Middle frontal gyrus (tissue), 1 donor: ENCODE results near the gene SRSF7.
"Not testable (repeated sequence)": the region's sequence is repeated elsewhere in the genome, so short reads cannot be mapped to it uniquely, and the experiment has no call there.

Experiments
- DNase-seq: peaks from one replicate; pipeline ENCODE4 v3.0.0-alpha.2; 2015; ENCODE audit warnings: low spot score; ENCODE audit errors: extremely low spot score

Gene SRSF7

DNA sequence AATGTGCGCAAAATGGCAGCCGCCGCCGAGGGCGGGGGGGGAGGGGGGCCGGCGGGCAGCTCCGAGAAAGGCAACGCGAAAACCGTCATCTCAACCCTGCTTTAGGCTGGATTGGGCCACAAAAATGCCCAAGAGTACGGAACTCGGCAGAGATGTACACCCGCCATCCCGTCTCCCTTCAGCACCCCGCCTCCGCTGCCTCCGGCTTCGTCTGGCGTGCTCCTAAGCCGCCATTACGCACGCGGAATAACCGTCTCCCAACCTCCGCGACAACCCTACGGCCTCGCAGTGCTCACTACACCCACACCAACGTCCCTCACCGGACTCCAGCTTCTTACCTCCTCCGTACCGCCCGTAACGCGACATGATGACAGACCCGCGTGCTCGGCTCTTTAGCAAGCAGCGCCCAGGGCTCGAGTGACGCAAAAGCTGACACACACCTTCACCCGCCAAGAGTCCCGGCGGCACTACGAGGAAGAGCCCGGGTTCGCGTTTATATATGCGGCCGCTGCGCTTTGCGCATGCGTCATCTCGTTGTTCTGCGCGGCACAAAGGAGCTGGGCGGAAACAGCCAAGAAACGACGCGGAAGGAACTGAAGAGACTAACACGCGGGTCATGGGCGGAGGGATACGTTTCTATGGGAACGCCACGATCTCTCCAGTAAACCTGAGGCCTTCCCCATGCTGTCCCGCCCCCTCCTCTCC, at the start of gene SRSF7:
Gene SRSF7 (minus strand): TSS at position 471 of the 705 bp plus-strand sequence. CDS start 105 bp downstream, at position 366.
- DNase-seq = peak; percentile 97

DNA sequence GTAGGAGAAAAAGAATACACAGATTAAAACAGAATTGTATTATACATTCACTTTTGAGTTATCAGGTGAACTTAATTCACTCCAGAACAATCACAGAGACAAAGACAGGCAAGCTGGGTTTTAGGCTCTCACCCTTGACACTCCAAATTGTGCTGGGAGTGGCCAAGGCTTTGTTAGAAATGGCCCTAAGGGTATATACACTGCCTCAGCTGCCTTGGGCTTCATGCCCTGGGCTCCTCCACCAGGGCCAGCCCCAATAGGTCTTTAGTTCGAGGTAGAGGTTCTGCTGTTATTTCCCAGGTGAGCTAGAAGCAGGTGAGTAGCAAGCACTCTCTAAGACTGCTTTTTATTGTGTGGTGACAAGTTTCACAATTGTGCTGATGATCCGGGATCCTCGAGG, 46.8 kb upstream of the SRSF7 start:
- DNase-seq = no peak

DNA sequence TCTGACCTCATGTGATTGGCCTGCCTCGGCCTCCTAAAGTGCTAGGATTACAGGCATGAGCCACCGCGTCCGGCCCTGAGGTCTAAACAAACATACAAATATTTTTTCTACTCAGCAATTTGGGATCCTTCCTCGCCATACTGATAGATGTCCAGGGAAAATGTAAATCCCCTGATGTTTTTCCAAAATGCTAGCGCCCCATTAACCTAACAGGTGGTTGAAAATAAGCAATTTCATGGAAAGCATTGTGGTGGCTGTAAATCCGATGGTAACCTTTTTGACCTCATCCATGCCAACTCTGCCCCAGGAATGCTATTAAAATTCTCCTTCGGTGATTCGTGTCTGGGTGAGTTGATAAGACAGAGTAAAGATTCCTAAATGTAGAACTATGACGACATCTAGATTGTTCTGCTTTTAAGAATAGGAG, 46.1 kb upstream of the SRSF7 start:
- no peak for DNase-seq

DNA sequence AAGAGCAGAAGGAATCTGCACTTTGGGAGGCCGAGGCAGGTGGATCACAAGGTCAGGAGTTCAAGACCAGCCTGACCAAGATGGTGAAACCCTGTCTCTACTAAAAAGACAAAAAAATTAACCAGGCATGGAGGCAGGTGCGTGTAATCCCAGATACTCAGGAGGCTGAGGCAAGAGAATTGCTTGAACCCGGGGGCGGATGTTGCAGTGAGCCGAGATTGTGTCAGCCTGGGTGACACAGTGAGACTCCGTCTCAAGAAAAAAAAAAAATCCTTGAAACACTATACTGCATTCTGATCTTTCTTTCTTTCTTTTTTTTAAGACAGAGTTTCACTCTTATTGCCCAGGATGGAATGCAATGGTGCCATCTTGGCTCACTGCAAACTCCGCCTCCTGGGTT, 43.9 kb upstream of the SRSF7 start:
- not testable (repeated sequence) for DNase-seq

DNA sequence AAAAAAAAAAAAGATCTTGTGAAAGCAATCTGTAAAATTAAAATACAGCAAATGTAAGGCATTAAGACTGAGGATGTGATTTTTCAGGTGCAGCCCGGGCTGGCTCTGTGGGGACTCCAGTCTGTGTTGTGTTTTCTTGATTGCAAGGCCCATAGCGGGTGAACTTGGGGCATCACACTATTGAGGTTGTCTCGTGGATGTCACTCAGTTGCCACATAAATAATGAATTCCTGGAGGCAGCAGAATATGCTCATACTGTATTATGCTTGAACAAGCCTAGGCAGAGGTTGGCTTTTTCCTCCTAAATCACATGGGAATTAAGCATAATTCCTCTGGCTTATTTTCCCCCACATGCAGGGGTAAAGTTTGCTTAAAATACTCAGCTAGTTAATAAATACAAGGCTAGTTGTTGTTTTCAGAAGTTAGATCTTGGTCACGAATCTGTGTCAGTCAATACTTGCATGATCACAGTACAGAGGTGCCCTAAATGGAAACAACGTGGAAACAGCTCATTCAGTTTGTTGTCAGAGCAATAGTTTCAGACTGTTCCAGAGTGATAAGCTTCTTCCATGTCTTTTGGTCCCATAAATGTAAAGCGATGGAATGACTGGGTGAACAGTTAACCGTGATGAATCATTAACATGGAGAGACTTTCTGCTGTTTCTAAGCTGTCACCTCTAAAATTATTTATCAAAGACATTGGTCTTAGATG, 43.2 kb upstream of the SRSF7 start:
- DNase-seq = no peak

DNA sequence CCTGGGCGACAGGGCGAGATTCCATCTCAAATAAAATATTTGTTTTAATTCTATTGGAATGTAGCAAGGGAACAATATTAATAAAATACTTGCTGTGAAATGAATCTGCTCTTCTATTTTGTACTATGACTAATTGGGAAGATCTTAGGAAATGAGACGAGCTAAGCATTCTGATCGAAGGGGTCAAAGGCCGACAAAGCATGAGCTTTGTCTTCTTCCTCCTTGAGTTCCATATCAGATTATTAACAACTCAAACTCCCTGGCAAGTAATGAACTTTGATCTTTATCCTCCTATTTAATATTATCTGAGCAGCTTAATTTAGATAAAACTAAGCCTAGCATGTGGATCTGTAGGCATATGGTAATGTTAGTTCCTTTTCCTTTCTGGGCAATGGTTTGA, 42.4 kb upstream of the SRSF7 start:
- DNase-seq = no peak

DNA sequence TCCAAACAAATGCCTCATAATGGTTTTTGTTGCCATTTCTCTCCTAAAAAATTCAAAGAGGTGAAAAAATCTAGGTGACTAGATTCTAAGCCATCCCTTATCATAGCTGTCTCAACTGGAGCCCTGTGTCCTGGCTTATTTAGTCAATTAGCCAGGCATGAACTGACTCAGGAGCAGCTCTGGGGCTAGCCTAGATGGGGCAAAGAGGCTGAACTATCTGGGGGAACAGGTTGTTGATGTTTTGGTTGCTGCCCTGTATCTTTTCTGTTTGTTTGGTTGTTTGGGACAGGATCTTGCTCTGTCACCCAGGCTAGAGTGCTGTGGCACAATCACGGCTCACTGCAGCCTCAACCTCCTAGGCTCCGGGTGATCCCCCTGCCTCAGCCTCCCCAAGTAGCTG, 41.6 kb upstream of the SRSF7 start:
- no peak for DNase-seq

DNA sequence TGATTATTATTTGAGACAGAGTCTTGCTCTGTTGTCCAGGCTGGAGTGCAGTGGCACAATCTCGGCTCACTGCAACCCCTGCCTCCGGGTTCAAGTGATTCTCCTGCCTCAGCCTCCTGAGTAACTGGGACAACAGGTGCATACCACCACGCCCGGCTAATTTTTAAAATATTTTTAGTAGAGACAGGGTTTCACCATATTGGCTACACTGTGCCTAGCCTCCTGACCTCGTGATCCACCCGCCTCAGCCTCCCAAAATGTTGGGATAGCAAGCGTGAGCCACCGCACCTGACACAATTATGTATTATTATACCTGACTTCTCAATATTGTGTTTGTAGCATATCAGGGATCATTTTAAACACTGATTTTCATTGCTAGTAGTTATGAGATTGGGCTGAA, 41.2 kb upstream of the SRSF7 start:
- DNase-seq = not testable (repeated sequence)

DNA sequence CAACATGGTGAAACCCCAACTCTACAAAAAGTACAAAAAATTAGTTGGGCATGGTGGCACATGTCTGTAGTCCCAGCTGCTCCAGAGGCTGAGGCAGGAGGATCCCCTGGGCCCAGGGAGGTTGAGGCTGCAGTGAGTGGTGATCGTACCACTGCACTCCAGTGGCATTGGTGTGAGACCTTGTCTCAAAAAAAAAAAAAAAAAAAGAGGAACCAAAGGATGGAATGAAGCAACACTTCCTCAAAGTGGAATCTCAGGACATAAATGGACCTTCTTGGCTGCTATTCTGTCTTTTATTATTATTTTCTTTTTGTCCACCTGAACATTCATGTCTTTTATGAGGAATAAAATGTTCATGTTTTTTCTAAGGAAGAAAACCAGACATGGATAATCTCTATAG, 40.6 kb upstream of the SRSF7 start:
- DNase-seq = no peak

DNA sequence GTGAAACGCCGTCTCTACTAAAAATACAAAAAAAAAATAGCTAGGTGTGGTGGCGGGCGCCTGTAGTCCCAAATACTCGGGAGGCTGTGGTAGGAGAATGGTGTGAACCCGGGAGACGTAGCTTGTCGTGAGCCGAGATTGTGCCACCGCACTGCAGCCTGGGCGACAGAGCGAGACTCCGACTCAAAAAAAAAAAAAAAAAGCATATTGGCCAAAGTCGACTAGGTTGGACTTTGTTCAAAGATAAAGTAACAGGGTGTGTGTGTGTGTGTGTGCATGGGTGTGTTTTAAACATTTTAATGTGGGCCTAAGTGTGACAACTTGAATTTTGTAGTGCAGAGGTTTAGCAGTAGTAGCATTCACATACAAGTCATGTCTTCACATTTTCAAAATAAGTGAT, 38.5 kb upstream of the SRSF7 start:
- DNase-seq = no peak

DNA sequence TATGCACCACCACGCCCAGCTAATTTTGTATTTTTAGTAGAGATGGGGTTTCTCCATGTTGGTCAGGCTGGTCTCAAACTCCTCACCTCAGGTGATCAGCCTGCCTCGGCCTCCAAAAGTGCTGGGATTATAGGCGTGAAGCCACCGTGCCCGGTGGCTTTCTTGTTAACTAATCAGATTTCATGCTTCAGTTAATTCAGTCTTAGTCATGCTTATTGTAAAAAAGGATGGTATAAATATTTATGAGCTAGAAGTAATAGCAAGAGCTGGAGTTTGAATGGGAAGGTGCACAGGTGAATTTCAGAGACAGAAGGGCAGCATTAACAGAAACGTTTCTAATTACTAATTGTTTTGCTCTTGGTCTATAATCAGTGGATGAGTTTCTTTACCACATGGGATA, 37.1 kb upstream of the SRSF7 start:
- DNase-seq = no peak

DNA sequence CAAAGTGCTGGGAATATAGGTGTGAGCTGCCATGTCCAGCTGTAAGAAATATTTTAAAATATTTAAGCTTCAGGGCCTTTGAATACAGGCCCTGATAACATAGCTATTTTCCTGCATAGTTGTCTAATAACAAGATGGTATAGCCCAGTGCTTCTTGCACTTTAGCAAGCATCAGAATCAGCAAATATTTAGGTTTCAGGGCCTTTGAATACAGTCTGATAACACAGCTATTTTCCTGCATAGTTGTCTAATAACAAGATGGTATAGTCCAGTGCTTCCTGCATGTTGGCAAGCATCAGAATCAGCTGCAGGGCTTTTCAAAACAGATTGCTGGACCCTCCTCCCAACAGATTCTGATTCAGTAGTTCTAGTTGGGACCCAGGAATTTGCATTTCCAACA, 32.4 kb upstream of the SRSF7 start:
- DNase-seq = no peak

DNA sequence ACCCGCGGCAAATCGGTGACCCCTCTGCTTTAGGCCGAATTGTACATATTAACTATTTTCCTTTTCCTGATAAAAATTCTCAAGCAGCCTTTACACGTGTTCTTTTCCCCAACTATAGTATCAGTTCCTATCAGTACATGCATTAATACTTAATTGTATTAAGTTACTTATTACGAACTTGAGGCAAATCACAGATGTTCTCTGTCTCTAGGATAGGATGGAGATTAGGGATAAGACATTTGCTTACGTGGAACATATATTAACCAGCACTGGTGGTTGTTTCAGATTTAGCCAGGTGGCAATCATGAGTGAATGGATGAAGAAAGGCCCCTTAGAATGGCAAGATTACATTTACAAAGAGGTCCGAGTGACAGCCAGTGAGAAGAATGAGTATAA, 27.5 kb upstream of the SRSF7 start:
- DNase-seq = no peak

DNA sequence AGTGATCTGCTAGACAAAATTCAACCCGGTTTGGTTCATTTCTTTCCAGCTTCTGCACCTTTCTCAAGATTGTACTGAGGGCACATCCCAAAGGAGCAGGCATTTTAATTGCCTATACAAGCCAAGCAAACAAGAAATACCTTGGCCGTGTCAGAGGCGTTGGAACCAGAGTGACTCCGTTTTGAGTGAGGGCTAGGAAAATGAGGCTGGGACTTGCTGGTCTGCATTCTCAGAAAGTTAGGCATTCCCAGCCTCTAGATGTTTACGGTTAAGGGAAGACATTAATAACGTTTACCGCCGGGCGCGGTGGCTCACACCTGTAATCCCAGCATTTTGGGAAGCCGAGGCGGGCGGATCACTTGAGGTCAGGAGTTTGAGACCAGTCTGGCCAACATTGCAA, 25.4 kb upstream of the SRSF7 start:
- DNase-seq = no peak

DNA sequence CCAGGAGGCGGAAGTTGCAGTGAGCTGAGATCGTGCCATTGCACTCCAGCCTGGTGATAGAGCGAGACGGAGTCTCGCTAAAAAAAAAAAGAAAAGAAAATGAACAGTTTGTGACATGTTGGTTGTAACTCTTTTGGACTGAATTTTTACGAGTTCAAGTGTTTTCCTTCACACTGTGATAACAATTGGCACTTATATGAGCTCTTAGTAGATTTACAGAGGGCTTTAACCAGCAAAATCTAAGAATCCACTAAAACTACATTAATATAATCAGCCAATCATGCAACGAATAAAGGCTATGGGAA, 24.7 kb upstream of the SRSF7 start:
- no peak for DNase-seq

DNA sequence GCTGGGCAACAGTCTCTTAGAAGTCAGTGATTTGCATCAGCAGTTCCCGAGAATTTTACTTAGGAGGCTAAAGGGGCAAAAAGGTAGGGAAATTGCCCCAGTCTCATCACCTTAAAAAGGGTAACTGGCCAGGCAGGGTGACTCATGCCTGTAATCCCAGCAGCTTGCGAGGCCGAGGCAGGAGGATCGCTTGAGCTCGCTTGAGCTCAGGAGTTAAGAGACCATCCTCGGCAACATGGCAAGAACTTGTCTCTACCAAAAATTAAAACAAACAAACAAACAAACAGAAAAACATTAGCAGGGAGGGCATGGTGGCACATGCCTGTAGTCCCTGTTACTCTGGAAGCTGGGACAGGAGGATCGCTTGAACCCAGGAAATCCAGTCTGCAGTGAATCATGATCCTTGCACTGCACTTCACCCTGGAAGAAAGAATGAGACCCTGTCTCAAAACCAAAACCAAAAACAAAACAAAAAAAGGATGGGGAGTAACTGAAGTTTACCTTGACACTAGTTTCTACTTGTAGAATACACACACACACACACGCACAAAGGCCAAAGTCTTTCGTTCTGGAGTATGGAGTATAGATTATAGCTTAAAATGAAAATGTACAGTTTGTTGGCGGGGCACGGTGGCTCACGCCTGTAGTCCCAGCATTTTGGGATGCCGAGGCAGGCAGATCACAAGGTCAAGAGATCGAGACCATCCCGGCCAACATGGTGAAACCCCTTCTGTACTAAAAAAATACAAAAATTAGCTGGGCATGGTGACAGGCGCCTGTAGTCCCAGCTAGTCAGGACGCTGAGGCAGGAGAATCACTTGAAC, 24.1 kb upstream of the SRSF7 start:
- no peak for DNase-seq

DNA sequence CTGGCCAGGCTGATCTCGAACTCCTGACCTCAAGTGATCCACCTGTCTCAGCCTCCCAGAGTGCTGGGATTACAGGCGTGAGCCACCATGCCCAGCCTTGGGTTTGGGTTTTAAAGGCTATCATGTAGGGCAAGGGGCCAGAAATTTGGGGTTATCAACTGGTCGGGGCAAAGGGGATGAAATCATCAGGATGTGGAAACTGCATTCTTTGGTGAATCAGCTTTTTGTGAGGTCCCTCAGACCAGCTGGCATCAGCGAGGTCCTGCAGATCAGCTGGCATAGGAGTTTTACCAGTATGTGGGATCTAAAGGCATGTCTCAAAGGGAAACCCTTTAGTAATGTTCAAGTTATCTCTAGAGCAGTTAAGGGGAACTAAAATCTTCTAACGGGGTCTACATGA, 20.5 kb upstream of the SRSF7 start:
- no peak for DNase-seq

DNA sequence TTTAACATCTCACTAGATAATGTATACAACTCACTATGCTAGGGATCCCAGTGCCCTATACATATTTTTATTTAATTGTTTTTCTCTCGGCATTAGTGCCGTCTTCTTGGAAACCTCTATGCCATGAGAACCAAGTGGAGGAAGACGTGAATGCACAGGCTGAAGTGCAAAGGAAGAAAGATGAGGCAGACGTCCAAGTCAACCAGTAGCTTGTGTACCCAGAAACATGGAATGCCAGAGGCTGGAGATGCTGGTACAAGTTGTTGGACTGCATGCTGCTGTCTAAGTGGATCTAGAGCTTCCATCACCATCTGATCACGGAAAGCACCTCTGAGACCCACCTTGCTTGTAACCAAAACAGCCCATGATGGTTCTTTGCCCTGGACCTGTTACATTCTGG, 14.4 kb upstream of the SRSF7 start:
- no peak for DNase-seq

DNA sequence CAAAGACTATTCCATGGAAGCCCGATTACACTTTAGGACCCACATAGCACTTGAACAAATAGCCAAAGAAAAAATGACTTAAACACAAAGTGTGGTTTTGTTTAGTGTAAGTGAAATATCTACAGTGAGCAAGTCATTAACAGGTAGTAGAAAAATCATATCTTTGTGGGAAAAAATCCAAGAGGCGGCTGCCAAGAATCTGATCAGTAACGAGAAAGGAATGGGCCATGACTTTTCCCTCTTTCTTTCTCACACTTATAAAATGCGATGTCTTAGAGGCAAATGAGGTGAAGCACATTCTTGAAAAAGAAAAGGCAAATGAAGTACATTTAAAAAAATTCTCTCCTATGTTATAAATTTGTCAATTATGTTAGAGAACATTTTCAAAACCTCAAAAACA, 14.0 kb upstream of the SRSF7 start:
- no peak for DNase-seq

DNA sequence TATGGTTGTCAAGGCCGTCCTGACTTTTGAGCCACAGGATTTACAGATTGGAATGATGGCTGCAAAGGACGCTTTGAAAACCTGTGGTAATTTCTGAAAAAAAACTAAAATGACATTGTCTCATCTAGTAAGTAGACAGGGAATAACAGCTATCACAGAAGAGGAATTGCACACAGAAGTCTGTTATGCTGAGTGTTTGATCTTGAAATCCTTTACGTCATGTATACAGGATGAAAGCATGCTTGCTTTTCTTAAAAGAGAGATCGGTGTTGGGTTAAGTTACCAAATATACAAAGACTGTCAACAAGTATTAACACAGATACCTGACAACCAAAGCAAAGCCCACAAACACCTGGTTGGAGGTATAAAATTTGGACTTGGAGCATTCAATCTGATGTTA, 12.6 kb upstream of the SRSF7 start:
- DNase-seq = no peak

DNA sequence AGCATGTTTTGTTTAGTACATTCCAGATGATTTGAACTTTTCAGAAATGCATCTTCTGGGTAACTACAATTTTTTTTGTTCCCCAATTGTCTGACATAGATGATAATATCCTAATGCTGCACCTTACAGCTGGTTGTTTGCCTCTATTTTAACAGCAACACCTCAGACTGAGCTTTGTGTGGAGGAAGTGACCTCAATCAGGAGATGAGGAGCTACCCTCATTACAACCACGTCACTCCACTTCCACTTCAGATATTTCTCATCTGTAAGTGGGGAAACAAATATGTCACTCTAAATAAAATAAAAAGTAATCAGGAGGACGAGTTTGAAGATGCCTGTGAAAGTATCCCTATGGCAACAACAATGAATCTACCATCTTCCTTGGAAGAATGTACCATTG, 12.1 kb upstream of the SRSF7 start:
- DNase-seq = no peak

DNA sequence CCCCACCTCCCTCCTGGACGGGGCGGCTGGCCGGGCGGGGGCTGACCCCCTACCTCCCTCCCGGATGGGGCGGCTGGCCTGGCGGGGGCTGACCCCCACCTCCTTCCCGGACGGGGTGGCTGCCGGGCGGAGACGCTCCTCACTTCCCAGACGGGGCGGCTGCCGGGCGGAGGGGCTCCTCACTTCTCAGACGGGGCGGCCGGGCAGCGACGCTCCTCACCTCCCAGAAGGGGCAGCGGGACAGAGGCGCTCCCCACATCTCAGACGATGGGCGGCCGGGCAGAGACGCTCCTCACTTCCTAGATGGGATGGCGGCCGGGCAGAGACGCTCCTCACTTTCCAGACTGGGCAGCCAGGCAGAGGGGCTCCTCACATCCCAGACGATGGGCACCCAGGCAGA, 4.7 kb upstream of the SRSF7 start:
- DNase-seq = not testable (repeated sequence)

DNA sequence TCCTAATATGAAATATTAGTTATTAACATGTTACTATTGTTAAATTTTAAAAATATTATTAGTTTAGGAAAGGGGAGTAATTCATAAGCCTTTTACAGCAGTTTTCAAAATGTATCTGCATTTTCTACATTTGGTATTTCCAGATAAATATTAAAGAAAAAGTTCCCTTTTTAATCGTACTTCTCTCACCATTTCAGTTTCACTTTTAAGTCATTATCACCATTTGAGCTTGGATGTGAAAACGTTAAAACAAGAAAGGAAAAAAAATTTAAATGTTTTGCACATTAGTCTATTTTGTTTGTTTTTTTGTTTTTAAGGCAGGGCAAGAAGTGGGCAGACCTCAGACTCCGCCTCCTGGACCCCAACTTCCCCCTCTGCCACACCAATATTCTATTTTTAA, 3.3 kb upstream of the SRSF7 start:
- no peak for DNase-seq
